SH-SY5Y (cell line): ENCODE measurements around the gene MYOCD.

Experiments
- GATA2 ChIP-seq: IDR thresholded peaks from 2 replicates; pipeline ENCODE4 v1.6.1; 2011; ENCODE audit warnings: mild to moderate bottlenecking, low read depth, low read length
- GATA3 ChIP-seq: IDR thresholded peaks from 2 replicates; pipeline ENCODE4 v1.6.1; 2011; ENCODE audit warnings: low read depth, mild to moderate bottlenecking, low read length, moderate library complexity

MYOCD gene

GRCh38 chr17:12789481-12790248 is 124.0 kb downstream of the MYOCD start, which contains the start of gene ARHGAP44:
Gene ARHGAP44, plus strand, starts transcription at chr17:12789498. Its CDS starts 341 bp downstream, at chr17:12789839.
- TF ChIP-seq GATA2, result no peak
- no peak for TF ChIP-seq GATA3

GRCh38 chr17:12790249-12791106 is 124.8 kb downstream of the MYOCD start:
- TF ChIP-seq GATA2, result no peak

GRCh38 chr17:12794919-12795532 is 129.3 kb downstream of the MYOCD start:
- TF ChIP-seq GATA3 (no peak), GATA2 (no peak)

GRCh38 chr17:12800855-12801365 is 135.2 kb downstream of the MYOCD start:
- TF ChIP-seq GATA3 (no peak), GATA2 (no peak)

GRCh38 chr17:12806630-12807029 is 140.9 kb downstream of the MYOCD start:
- TF ChIP-seq GATA3 (no peak), GATA2 (no peak)

GRCh38 chr17:12808723-12809122 is 143.0 kb downstream of the MYOCD start:
- TF ChIP-seq GATA2 (no peak), GATA3 (no peak)

GRCh38 chr17:12812877-12813276 is 147.2 kb downstream of the MYOCD start:
- TF ChIP-seq GATA2, result no peak
- no peak for TF ChIP-seq GATA3

- no peak for TF ChIP-seq GATA3
- no peak for TF ChIP-seq GATA2
Observed at GRCh38 chr17:12813664-12814063, 148.0 kb downstream of the MYOCD start.

- no peak for TF ChIP-seq GATA2
- TF ChIP-seq GATA3, result no peak
Observed at GRCh38 chr17:12814718-12815117, 149.0 kb downstream of the MYOCD start.

GRCh38 chr17:12815642-12816141 is 150.0 kb downstream of the MYOCD start:
- TF ChIP-seq GATA2 (no peak), GATA3 (no peak)
